Fibroblast of gingiva (primary cell): ENCODE data around the gene SLC34A1.
"Not testable (repeated sequence)": the region's sequence is repeated elsewhere in the genome, so short reads cannot be mapped to it uniquely, and the experiment has no call there.

Experiments used
- DNase-seq: peaks from one replicate; pipeline ENCODE4 v3.0.0-alpha.2; 2011; ENCODE audit warnings: low read depth

SLC34A1 gene

GRCh38 chr5:177410575-177410974 is 26.3 kb downstream of the SLC34A1 start:
- no peak for DNase-seq

GRCh38 chr5:177412603-177413233 is 28.5 kb downstream of the SLC34A1 start:
- no peak for DNase-seq

GRCh38 chr5:177414481-177414880 is 30.2 kb downstream of the SLC34A1 start:
- DNase-seq, result no peak

- DNase-seq, result not testable (repeated sequence)
These were observed 32.8 kb downstream of the SLC34A1 start for GRCh38 chr5:177417081-177417480.

GRCh38 chr5:177419046-177419445 is 34.8 kb downstream of the SLC34A1 start:
- peak; percentile 39 for DNase-seq

GRCh38 chr5:177420472-177420871 is 36.2 kb downstream of the SLC34A1 start:
- DNase-seq, result not testable (repeated sequence)

GRCh38 chr5:177421062-177421798 is 37.0 kb downstream of the SLC34A1 start:
- DNase-seq, result no peak

- no peak for DNase-seq
These were observed 39.4 kb downstream of the SLC34A1 start for GRCh38 chr5:177423671-177424070.

- DNase-seq, result no peak
These were observed 41.1 kb downstream of the SLC34A1 start for GRCh38 chr5:177425196-177425800.

- peak; percentile 100 for DNase-seq
These were observed 41.7 kb downstream of the SLC34A1 start for GRCh38 chr5:177425801-177426565.

GRCh38 chr5:177426566-177427210 is 42.5 kb downstream of the SLC34A1 start, which contains the start of gene GRK6:
Gene GRK6, plus strand, starts transcription at chr5:177426676. Its CDS starts 170 bp downstream, at chr5:177426846.
- DNase-seq, result peak; percentile 18

GRCh38 chr5:177427211-177427822 is 43.1 kb downstream of the SLC34A1 start:
- DNase-seq, result no peak

GRCh38 chr5:177427919-177428573 is 43.8 kb downstream of the SLC34A1 start:
- DNase-seq, result no peak

GRCh38 chr5:177428574-177429217 is 44.5 kb downstream of the SLC34A1 start:
- no peak for DNase-seq

- no peak for DNase-seq
These were observed 45.2 kb downstream of the SLC34A1 start for GRCh38 chr5:177429248-177430040.

GRCh38 chr5:177430140-177430951 is 46.1 kb downstream of the SLC34A1 start:
- DNase-seq, result no peak

- DNase-seq, result no peak
These were observed 46.7 kb downstream of the SLC34A1 start for GRCh38 chr5:177430972-177431316.

GRCh38 chr5:177431317-177432142 is 47.3 kb downstream of the SLC34A1 start:
- DNase-seq, result no peak
